Measurements from ENCODE around the gene TNFSF13B. TPM values are rescaled to one million over a fixed set of nuclear protein-coding genes. Genes with fewer than 3 reads are reported as not detected.

The TNFSF13B gene
- total RNA-seq, 1 donor from 2014 or later: 1.8 TPM

- H3K9me3 Mint-ChIP-seq (ENCODE audit: unreplicated experiment): no peaks in the 10 kb centered on the region
- H3K4me1 Mint-ChIP-seq (ENCODE audit: unreplicated experiment): no peaks in the 10 kb centered on the region
- H3K27me3 Mint-ChIP-seq (ENCODE audit: unreplicated experiment): peaks cover 3% of the 10 kb centered on the region
- DNase-seq (ENCODE audit: low spot score): no peak
- no peak overlapping the region for H3K4me3 Mint-ChIP-seq (ENCODE audit: unreplicated experiment)
- no peaks in the 10 kb centered on the region for H3K36me3 Mint-ChIP-seq (ENCODE audit: low read depth, unreplicated experiment)
- TF ChIP-seq, protein P1, sequence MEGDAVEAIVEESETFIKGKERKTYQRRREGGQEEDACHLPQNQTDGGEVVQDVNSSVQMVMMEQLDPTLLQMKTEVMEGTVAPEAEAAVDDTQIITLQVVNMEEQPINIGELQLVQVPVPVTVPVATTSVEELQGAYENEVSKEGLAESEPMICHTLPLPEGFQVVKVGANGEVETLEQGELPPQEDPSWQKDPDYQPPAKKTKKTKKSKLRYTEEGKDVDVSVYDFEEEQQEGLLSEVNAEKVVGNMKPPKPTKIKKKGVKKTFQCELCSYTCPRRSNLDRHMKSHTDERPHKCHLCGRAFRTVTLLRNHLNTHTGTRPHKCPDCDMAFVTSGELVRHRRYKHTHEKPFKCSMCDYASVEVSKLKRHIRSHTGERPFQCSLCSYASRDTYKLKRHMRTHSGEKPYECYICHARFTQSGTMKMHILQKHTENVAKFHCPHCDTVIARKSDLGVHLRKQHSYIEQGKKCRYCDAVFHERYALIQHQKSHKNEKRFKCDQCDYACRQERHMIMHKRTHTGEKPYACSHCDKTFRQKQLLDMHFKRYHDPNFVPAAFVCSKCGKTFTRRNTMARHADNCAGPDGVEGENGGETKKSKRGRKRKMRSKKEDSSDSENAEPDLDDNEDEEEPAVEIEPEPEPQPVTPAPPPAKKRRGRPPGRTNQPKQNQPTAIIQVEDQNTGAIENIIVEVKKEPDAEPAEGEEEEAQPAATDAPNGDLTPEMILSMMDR (IDR thresholded peaks at IDR 0.05; ENCODE audit: unreplicated experiment): no peak
- no peak overlapping the region for H3K27ac Mint-ChIP-seq (ENCODE audit: unreplicated experiment)
Observed at GRCh38 chr13:108276060-108276459, 6.5 kb downstream of the TNFSF13B start.

GRCh38 chr13:108278466-108278865, 8.9 kb downstream of the TNFSF13B start:
- H3K9me3 Mint-ChIP-seq (ENCODE audit: unreplicated experiment): no peaks in the 10 kb centered on the region
- peaks cover 3% of the 10 kb centered on the region for H3K27me3 Mint-ChIP-seq (ENCODE audit: unreplicated experiment)
- H3K36me3 Mint-ChIP-seq (ENCODE audit: low read depth, unreplicated experiment): no peaks in the 10 kb centered on the region
- TF ChIP-seq, protein P1 (IDR thresholded peaks at IDR 0.05; ENCODE audit: unreplicated experiment): no peak
- no peaks in the 10 kb centered on the region for H3K4me1 Mint-ChIP-seq (ENCODE audit: unreplicated experiment)
- H3K27ac Mint-ChIP-seq (ENCODE audit: unreplicated experiment): peak overlapping the region; percentile 3
- H3K4me3 Mint-ChIP-seq (ENCODE audit: unreplicated experiment): no peak overlapping the region
- DNase-seq (ENCODE audit: low spot score): no peak

GRCh38 chr13:108281901-108282300, 12.4 kb downstream of the TNFSF13B start:
- H3K9me3 Mint-ChIP-seq (ENCODE audit: unreplicated experiment): no peaks in the 10 kb centered on the region
- TF ChIP-seq, protein P1 (IDR thresholded peaks at IDR 0.05; ENCODE audit: unreplicated experiment): no peak
- DNase-seq (ENCODE audit: low spot score): no peak
- H3K4me3 Mint-ChIP-seq (ENCODE audit: unreplicated experiment): no peak overlapping the region
- H3K27me3 Mint-ChIP-seq (ENCODE audit: unreplicated experiment): peaks cover 3% of the 10 kb centered on the region
- H3K4me1 Mint-ChIP-seq (ENCODE audit: unreplicated experiment): no peaks in the 10 kb centered on the region
- no peaks in the 10 kb centered on the region for H3K36me3 Mint-ChIP-seq (ENCODE audit: low read depth, unreplicated experiment)
- no peak overlapping the region for H3K27ac Mint-ChIP-seq (ENCODE audit: unreplicated experiment)

DNA sequence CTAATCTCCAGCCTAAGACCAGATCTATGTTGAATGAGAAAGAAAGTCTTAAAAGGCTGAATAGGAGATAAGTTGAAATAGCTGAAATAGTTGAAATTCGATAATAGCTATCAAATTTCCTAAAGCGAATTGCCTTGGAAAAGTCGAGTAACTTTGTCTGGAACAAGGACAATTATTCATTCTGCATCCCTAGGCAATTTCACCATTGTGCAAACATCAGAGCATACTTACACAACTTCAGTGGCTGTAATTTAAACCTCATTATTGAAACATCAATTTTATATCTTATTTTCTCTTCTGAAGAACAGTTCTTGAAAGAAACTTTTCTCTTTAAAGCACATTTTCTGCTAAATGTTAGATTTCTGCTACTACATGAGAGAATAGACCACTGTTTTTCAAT, 13.6 kb downstream of the TNFSF13B start:
- DNase-seq (ENCODE audit: low spot score): no peak
- H3K27ac Mint-ChIP-seq (ENCODE audit: unreplicated experiment): no peak overlapping the region
- H3K4me3 Mint-ChIP-seq (ENCODE audit: unreplicated experiment): no peak overlapping the region
- TF ChIP-seq, protein P1 (IDR thresholded peaks at IDR 0.05; ENCODE audit: unreplicated experiment): no peak
- H3K36me3 Mint-ChIP-seq (ENCODE audit: low read depth, unreplicated experiment): no peaks in the 10 kb centered on the region
- H3K9me3 Mint-ChIP-seq (ENCODE audit: unreplicated experiment): no peaks in the 10 kb centered on the region
- no peaks in the 10 kb centered on the region for H3K4me1 Mint-ChIP-seq (ENCODE audit: unreplicated experiment)
- peaks cover 3% of the 10 kb centered on the region for H3K27me3 Mint-ChIP-seq (ENCODE audit: unreplicated experiment)

- Mint-ChIP-seq H3K27ac (ENCODE audit: unreplicated experiment) (no peak overlapping the region), H3K27me3 (ENCODE audit: unreplicated experiment) (no peaks in the 10 kb centered on the region), H3K36me3 (ENCODE audit: low read depth, unreplicated experiment) (no peaks in the 10 kb centered on the region), H3K4me1 (ENCODE audit: unreplicated experiment) (no peaks in the 10 kb centered on the region), H3K9me3 (ENCODE audit: unreplicated experiment) (no peaks in the 10 kb centered on the region), H3K4me3 (ENCODE audit: unreplicated experiment) (no peak overlapping the region)
- TF ChIP-seq, protein P1 (IDR thresholded peaks at IDR 0.05; ENCODE audit: unreplicated experiment): no peak
- DNase-seq (ENCODE audit: low spot score): no peak
Observed at GRCh38 chr13:108288741-108289140, 19.2 kb downstream of the TNFSF13B start.
